ENCODE measurements around the gene COL6A5.

GRCh38 chr3:130457671-130458070 lies 112.2 kb downstream of the COL6A5 start:
- no peak for TF ChIP-seq EZH2 (IDR thresholded peaks at IDR 0.05)
- no peak for TF ChIP-seq POLR2A (IDR thresholded peaks at IDR 0.05; ENCODE audit: borderline replicate concordance, extremely low read depth, insufficient read depth, insufficient read length)
- no peak for TF ChIP-seq CTCF (IDR thresholded peaks at IDR 0.05 in 2 of 3, conservative IDR thresholded peaks at IDR 0.05 in 1 of 3; ENCODE audit: borderline replicate concordance in 1 of 3, insufficient read depth in 1 of 3, low read depth in 2 of 3, low read length in 2 of 3)
- TF ChIP-seq ATF3 (IDR thresholded peaks at IDR 0.05), result no peak
